ENCODE measurements around the gene ASB4.

GRCh38 chr7:95543312-95543711 is 57.6 kb downstream of the ASB4 start:
- TF ChIP-seq POLR2A (IDR thresholded peaks at IDR 0.05) (no peak), CTCF (IDR thresholded peaks at IDR 0.05) (no peak), EP300 (IDR thresholded peaks at IDR 0.05) (no peak)

Data from tibial nerve (tissue), 4 donors.